H9 (cell line): ENCODE data around the gene CXCL12. TPM values are rescaled to one million over a fixed set of nuclear protein-coding genes. Genes with fewer than 3 reads are reported as not detected.

Experiments used
- DNase-seq: peaks from one replicate; pipeline ENCODE4 v3.0.0-alpha.2; 2017
- H2AFZ ChIP-seq: one replicate; pipeline ENCODE4 v1.6.1; 2013; ENCODE audit warnings: mild to moderate bottlenecking, low read length, control low read depth, moderate library complexity
- H2AK5ac ChIP-seq: 2 replicates; pipeline ENCODE4 v1.6.1; 2013; ENCODE audit warnings: low read length, control low read depth, mixed read lengths; ENCODE audit not compliant: insufficient read length
- H2BK120ac ChIP-seq: one replicate; pipeline ENCODE4 v1.6.1; 2013; ENCODE audit warnings: low read depth, mild to moderate bottlenecking, low read length, control low read depth, inconsistent platforms; ENCODE audit not compliant: poor library complexity, severe bottlenecking
- H2BK12ac ChIP-seq: 2 replicates; pipeline ENCODE4 v1.6.1; 2013; ENCODE audit warnings: low read length, control low read depth, mixed read lengths, low read depth; ENCODE audit not compliant: insufficient read length
- H2BK15ac ChIP-seq: 2 replicates; pipeline ENCODE4 v1.6.1; 2013; ENCODE audit warnings: low read depth, low read length, control low read depth
- H2BK20ac ChIP-seq: one replicate; pipeline ENCODE4 v1.6.1; 2013; ENCODE audit warnings: low read depth, mild to moderate bottlenecking, low read length, control low read depth, inconsistent platforms; ENCODE audit not compliant: poor library complexity, severe bottlenecking
- H2BK5ac ChIP-seq: 2 replicates; pipeline ENCODE4 v1.6.1; 2013; ENCODE audit warnings: low read length, control low read depth, mixed read lengths; ENCODE audit not compliant: insufficient read length
- H3K14ac ChIP-seq: 2 replicates; pipeline ENCODE4 v1.6.1; 2013; ENCODE audit warnings: low read length, control low read depth; ENCODE audit not compliant: insufficient read depth
- H3K18ac ChIP-seq: 2 replicates; pipeline ENCODE4 v1.6.1; 2013; ENCODE audit warnings: low read depth, mild to moderate bottlenecking, mixed read lengths, low read length, control low read depth; ENCODE audit not compliant: insufficient read length
- H3K23ac ChIP-seq: 2 replicates; pipeline ENCODE4 v1.6.1; 2013; ENCODE audit warnings: low read length, control low read depth, mixed read lengths, low read depth; ENCODE audit not compliant: insufficient read length
- H3K23me2 ChIP-seq: 2 replicates; pipeline ENCODE4 v1.6.1; 2013; ENCODE audit warnings: low read depth, mild to moderate bottlenecking, mixed read lengths, low read length, control low read depth; ENCODE audit not compliant: insufficient read length, poor library complexity, severe bottlenecking
- H3K27ac ChIP-seq: 2 replicates; pipeline ENCODE4 v1.5.1; 2013; ENCODE audit warnings: low read length, control low read depth, mixed read lengths, low read depth; ENCODE audit not compliant: insufficient read length
- H3K27me3 ChIP-seq: 2 replicates; pipeline ENCODE4 v1.6.1; 2013; ENCODE audit warnings: low read length, control low read depth, inconsistent platforms; ENCODE audit not compliant: insufficient read depth
- H3K4ac ChIP-seq: 2 replicates; pipeline ENCODE4 v1.6.1; 2013; ENCODE audit warnings: low read depth, mild to moderate bottlenecking, control low read depth, inconsistent platforms, low read length, moderate library complexity
- H3K4me1 ChIP-seq: 2 replicates; pipeline ENCODE4 v1.6.1; 2013; ENCODE audit warnings: low read length, control low read depth, inconsistent platforms; ENCODE audit not compliant: insufficient read depth
- H3K4me2 ChIP-seq: 2 replicates; pipeline ENCODE4 v1.6.1; 2013; ENCODE audit warnings: low read length, control low read depth, mixed read lengths; ENCODE audit not compliant: insufficient read length, insufficient read depth
- H3K56ac ChIP-seq: 2 replicates; pipeline ENCODE4 v1.6.1; 2013; ENCODE audit warnings: low read depth, mild to moderate bottlenecking, mixed read lengths, low read length, control low read depth; ENCODE audit not compliant: insufficient read length
- H3K79me1 ChIP-seq: 2 replicates; pipeline ENCODE4 v1.6.1; 2013; ENCODE audit warnings: low read depth, mild to moderate bottlenecking, moderate library complexity, low read length, control low read depth, inconsistent platforms; ENCODE audit not compliant: insufficient read depth, poor library complexity, severe bottlenecking
- H3K79me2 ChIP-seq: 2 replicates; pipeline ENCODE4 v1.6.1; 2013; ENCODE audit warnings: low read length, control low read depth, inconsistent platforms; ENCODE audit not compliant: insufficient read depth
- H3K9ac ChIP-seq: 2 replicates; pipeline ENCODE4 v1.6.1; 2013; ENCODE audit warnings: low read length, control low read depth, mixed read lengths; ENCODE audit not compliant: insufficient read length; ENCODE audit errors: extremely low read depth
- H3K9me3 ChIP-seq: one replicate; pipeline ENCODE4 v1.6.1; 2013; ENCODE audit warnings: low read depth, low read length, inconsistent platforms; ENCODE audit not compliant: control insufficient read depth
- H3T11ph ChIP-seq: one replicate; pipeline ENCODE4 v1.6.1; 2013; ENCODE audit warnings: mild to moderate bottlenecking, low read length, control low read depth, inconsistent platforms
- H4K20me1 ChIP-seq: one replicate; pipeline ENCODE4 v1.6.1; 2013; ENCODE audit not compliant: control insufficient read depth, insufficient read length, insufficient read depth
- H4K5ac ChIP-seq: 2 replicates; pipeline ENCODE4 v1.6.1; 2013; ENCODE audit warnings: low read depth, mild to moderate bottlenecking, mixed read lengths, low read length, control low read depth; ENCODE audit not compliant: insufficient read length
- H4K8ac ChIP-seq: replicated peaks from 2 replicates; pipeline ENCODE4 v1.6.1; 2013; ENCODE audit warnings: low read length, control low read depth, mixed read lengths, low read depth; ENCODE audit not compliant: insufficient read length
- H4K91ac ChIP-seq: 2 replicates; pipeline ENCODE4 v1.6.1; 2013; ENCODE audit warnings: low read depth, mild to moderate bottlenecking, moderate library complexity, mixed read lengths, low read length, control low read depth; ENCODE audit not compliant: insufficient read length
- H3K27ac Mint-ChIP-seq, 3 experiments: 2 replicates in 2 of 3; 3 replicates in 1 of 3; pipeline ENCODE4 v1.8.0; 2020 to 2021; ENCODE audit warnings: mixed read lengths in 3 of 3, mild to moderate bottlenecking in 1 of 3, moderate library complexity in 1 of 3
- H3K27me3 Mint-ChIP-seq: 2 replicates; pipeline ENCODE4 v1.8.0; 2021; ENCODE audit warnings: low read depth, mild to moderate bottlenecking, moderate library complexity, mixed read lengths
- H3K36me3 Mint-ChIP-seq, 3 experiments: 2 replicates in 2 of 3; 3 replicates in 1 of 3; pipeline ENCODE4 v1.8.0; 2020 to 2021; ENCODE audit warnings: low read depth in 3 of 3, mixed read lengths in 3 of 3; ENCODE audit not compliant: insufficient read depth in 1 of 3
- H3K4me1 Mint-ChIP-seq, 2 experiments: 2 replicates each; pipeline ENCODE4 v1.8.0; 2020; ENCODE audit warnings: mixed read lengths in 2 of 2
- H3K4me3 Mint-ChIP-seq, 2 experiments: 2 replicates in 1 of 2; 3 replicates in 1 of 2; pipeline ENCODE4 v1.8.0; 2020 to 2021; ENCODE audit warnings: mild to moderate bottlenecking in 2 of 2, mixed read lengths in 2 of 2, moderate library complexity in 1 of 2
- H3K9me3 Mint-ChIP-seq, 2 experiments: 2 replicates in 1 of 2; 3 replicates in 1 of 2; pipeline ENCODE4 v1.8.0; 2020; ENCODE audit warnings: mild to moderate bottlenecking in 2 of 2, mixed read lengths in 2 of 2, moderate library complexity in 1 of 2
- WGBS: extraction: QIAGEN DNeasy Blood & Tissue Kit; methylation state at CpG from one replicate; pipeline ENCODE4 v1.1.7; 2013; ENCODE audit warnings: missing lambda C conversion rate, low lambda C conversion rate, mixed read lengths; ENCODE audit not compliant: insufficient read length; ENCODE audit errors: extremely low coverage; 5-methylcytosine and 5-hydroxymethylcytosine counted together
- total RNA-seq: library from RNA; stranded (reverse); gene quantifications from 2 replicates; pipeline ENCODE4 v1.2.1, GENCODE V29; 2021
- TF ChIP-seq, protein P1 (sequence below): fragments of 200-600 bp; sonication (generic); conservative IDR thresholded peaks from 3 replicates; pipeline ENCODE4 v1.8.0; 2021; ENCODE audit warnings: antibody characterized with exemption, mild to moderate bottlenecking

Gene CXCL12
- total RNA-seq, 1 experiment from 2014 or later: 28.3 TPM

DNA sequence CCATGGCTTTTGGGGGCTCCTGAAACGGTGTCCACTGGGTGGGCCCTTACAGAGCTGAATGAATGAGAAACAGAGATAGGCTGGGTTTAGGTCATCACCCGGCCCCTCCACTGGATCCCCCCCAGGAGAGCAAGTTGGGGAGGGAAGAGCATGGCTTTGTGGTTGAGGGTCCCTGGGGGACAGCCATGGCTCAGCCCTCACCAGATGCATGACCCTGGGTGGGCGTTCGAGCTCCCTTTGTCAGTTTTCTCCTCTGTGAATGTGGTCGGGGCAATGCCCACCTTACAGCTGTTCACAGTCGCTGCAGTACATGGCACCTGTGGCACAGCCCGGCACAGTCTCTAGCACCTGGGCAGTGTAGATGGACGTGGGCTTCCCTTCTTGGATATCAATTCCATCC lies 40.6 kb upstream of the CXCL12 start:
- TF ChIP-seq, protein P1, sequence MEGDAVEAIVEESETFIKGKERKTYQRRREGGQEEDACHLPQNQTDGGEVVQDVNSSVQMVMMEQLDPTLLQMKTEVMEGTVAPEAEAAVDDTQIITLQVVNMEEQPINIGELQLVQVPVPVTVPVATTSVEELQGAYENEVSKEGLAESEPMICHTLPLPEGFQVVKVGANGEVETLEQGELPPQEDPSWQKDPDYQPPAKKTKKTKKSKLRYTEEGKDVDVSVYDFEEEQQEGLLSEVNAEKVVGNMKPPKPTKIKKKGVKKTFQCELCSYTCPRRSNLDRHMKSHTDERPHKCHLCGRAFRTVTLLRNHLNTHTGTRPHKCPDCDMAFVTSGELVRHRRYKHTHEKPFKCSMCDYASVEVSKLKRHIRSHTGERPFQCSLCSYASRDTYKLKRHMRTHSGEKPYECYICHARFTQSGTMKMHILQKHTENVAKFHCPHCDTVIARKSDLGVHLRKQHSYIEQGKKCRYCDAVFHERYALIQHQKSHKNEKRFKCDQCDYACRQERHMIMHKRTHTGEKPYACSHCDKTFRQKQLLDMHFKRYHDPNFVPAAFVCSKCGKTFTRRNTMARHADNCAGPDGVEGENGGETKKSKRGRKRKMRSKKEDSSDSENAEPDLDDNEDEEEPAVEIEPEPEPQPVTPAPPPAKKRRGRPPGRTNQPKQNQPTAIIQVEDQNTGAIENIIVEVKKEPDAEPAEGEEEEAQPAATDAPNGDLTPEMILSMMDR: no peak

More for the DNA sequence above, 40.6 kb upstream of the CXCL12 start:
- Histone ChIP-seq H3K56ac (no peak overlapping the region), H2BK12ac (no peak overlapping the region), H2BK120ac (no peak overlapping the region), H2BK15ac (no peak overlapping the region), H4K20me1 (no peaks in the 10 kb centered on the region), H3K27ac (no peak overlapping the region), H2AK5ac (no peak overlapping the region), H3K9ac (no peak overlapping the region), H2BK5ac (no peak overlapping the region), H4K5ac (no peak overlapping the region), H3K4me2 (no peak overlapping the region), H3K27me3 (no peaks in the 10 kb centered on the region), H4K8ac (no peak overlapping the region), H4K91ac (no peak overlapping the region), H3K9me3 (no peaks in the 10 kb centered on the region), H3K23me2 (no peaks in the 10 kb centered on the region), H3K14ac (no peak overlapping the region), H3K79me1 (no peaks in the 10 kb centered on the region), H2AFZ (no peak overlapping the region), H3K4ac (no peak overlapping the region), H3K4me1 (no peaks in the 10 kb centered on the region), H3K23ac (no peak overlapping the region), H2BK20ac (no peak overlapping the region), H3K79me2 (no peaks in the 10 kb centered on the region), H3T11ph (no peak overlapping the region), H3K18ac (no peak overlapping the region)
- Mint-ChIP-seq H3K4me1 (peaks cover 0 to 5% of the 10 kb centered on the region in 2 experiments; a peak in 1 of 4 replicates), H3K27ac (no peak overlapping the region), H3K9me3 (peaks cover 11 to 20% of the 10 kb centered on the region in 2 experiments), H3K36me3 (peaks cover 0 to 3% (median 0%) of the 10 kb centered on the region in 3 experiments; a peak in 2 of 7 replicates), H3K27me3 (no peaks in the 10 kb centered on the region), H3K4me3 (no peak overlapping the region)
- DNase-seq: no peak
- WGBS: no CpG with 5 or more reads among the region's 8 CpGs
